Measurements from ENCODE around the gene JADE3.

DNA sequence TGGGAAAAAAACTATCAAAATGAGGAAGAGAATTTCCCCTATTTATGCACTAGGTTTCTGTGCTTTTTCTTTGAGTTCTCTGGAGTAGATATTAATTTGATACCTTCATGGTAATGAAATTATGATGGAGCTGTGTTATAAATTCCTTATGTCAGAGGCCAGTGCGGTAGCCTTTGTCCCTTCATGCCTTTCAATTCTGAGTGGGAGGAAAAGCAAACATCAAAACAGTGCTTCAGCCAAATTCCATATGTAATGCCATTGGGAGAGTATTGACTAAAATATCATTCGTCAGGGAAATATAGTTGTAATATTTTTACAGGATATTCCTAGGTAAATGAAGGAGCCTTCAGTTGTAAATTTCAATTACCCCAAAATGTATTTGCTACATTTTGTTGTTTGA is 148.5 kb downstream of the JADE3 start:
- TF ChIP-seq, protein P1, sequence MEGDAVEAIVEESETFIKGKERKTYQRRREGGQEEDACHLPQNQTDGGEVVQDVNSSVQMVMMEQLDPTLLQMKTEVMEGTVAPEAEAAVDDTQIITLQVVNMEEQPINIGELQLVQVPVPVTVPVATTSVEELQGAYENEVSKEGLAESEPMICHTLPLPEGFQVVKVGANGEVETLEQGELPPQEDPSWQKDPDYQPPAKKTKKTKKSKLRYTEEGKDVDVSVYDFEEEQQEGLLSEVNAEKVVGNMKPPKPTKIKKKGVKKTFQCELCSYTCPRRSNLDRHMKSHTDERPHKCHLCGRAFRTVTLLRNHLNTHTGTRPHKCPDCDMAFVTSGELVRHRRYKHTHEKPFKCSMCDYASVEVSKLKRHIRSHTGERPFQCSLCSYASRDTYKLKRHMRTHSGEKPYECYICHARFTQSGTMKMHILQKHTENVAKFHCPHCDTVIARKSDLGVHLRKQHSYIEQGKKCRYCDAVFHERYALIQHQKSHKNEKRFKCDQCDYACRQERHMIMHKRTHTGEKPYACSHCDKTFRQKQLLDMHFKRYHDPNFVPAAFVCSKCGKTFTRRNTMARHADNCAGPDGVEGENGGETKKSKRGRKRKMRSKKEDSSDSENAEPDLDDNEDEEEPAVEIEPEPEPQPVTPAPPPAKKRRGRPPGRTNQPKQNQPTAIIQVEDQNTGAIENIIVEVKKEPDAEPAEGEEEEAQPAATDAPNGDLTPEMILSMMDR (IDR thresholded peaks at IDR 0.05; ENCODE audit: borderline replicate concordance, extremely low read depth, low read length, poor library complexity, severe bottlenecking) = no peak
- no peak for TF ChIP-seq EZH2 (IDR thresholded peaks at IDR 0.05; ENCODE audit: borderline replicate concordance, low read depth, low read length, severe bottlenecking)

All from DND-41 (cell line).